Measurements from ENCODE around the gene ZMYND15. TPM values are rescaled to one million over a fixed set of nuclear protein-coding genes. Genes with fewer than 3 reads are reported as not detected.

ZMYND15 gene
- total and polyA plus RNA-seq, 2 experiments from 2014 or later, result 0.16 to 0.32 TPM

DNA sequence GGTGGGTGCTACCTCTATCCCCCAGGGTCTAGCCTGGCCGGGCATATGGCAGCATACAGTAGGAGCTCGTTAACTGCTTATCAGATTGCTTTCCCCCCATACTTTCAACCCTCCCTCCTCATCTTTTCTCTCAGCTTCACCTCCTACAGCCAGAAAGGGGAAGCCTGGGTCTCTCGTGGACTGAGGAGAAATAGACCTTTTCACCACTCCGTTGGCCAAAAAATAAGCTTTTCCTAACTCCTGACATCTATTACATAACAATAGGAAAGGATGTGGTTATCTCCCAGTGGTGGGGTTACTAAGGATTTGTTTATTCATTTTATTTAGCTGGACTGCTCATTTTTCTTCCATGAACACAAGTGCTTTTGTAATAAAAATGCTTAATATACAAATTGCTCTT lies 9.1 kb downstream of the ZMYND15 start:
- H3K4me2 ChIP-seq (ENCODE audit: unreplicated experiment), result no peak overlapping the region
- H3K79me2 ChIP-seq (ENCODE audit: insufficient read depth), result no peaks in the 10 kb centered on the region
- no peaks in the 10 kb centered on the region for H3K4me1 ChIP-seq (ENCODE audit: insufficient read depth)
- no peak overlapping the region for H2AFZ ChIP-seq
- DNase-seq, result no peak
- no peaks in the 10 kb centered on the region for H3K9me3 ChIP-seq (ENCODE audit: low read depth)
- in situ Hi-C loops (cut with MboI), result no loop called here
- no peaks in the 10 kb centered on the region for H3K36me3 ChIP-seq (ENCODE audit: low read depth)
- no peak overlapping the region for H3K9ac ChIP-seq
- TF ChIP-seq EZH2phosphoT487 (IDR thresholded peaks at IDR 0.05; ENCODE audit: insufficient read depth, low read depth), result no peak
- TF ChIP-seq EZH2 (IDR thresholded peaks at IDR 0.05; ENCODE audit: insufficient read depth, poor library complexity, severe bottlenecking), result no peak
- H3K27ac ChIP-seq, result no peak overlapping the region
- no peaks in the 10 kb centered on the region for H3F3A ChIP-seq (ENCODE audit: insufficient read depth)
- WGBS, 2 experiments (ENCODE audit: low coverage in 1 of 2, low lambda C conversion rate in 2 of 2, missing lambda C conversion rate in 2 of 2), result 56 to 59% methylated on average over 4 of the region's 4 CpGs
- peaks cover 2% of the 10 kb centered on the region; the same call in 1 of the 2 replicates for H3K27me3 ChIP-seq (replicated peaks; ENCODE audit: insufficient read depth)
- H3K9me2 ChIP-seq (ENCODE audit: insufficient read depth), result no peaks in the 10 kb centered on the region
- no peak overlapping the region for H3K4me3 ChIP-seq
- no peaks in the 10 kb centered on the region for H4K20me1 ChIP-seq (ENCODE audit: insufficient read depth)

DNA sequence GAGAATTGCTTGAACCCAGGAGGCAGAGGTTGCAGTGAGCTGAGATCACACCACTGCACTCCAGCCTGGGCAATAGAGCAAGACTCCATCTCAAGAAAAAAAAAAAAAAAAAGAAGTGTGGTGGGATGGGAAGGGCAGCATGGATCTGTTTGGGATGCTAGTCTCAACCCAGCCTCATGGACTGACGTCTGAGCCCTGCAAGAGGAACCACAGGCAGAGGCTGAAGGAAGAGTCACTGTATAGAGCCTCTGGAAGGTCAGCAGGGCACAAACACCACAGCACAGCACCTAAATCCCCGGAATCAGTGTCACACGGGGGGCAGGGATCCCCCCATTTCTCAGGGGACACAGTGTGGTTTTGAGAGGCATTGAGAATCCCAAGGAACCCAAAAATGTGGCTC lies 11.0 kb downstream of the ZMYND15 start:
- WGBS, 2 experiments (ENCODE audit: low coverage in 1 of 2, low lambda C conversion rate in 2 of 2, missing lambda C conversion rate in 2 of 2), result 31 to 32% methylated on average over 3 of the region's 3 CpGs
- Histone ChIP-seq H3K4me1 (ENCODE audit: insufficient read depth) (no peaks in the 10 kb centered on the region), H3K36me3 (ENCODE audit: low read depth) (no peaks in the 10 kb centered on the region), H3K9me3 (ENCODE audit: low read depth) (no peaks in the 10 kb centered on the region), H3K79me2 (ENCODE audit: insufficient read depth) (no peaks in the 10 kb centered on the region), H3K9ac (no peak overlapping the region), H3K4me2 (ENCODE audit: unreplicated experiment) (no peak overlapping the region), H3K27ac (no peak overlapping the region), H2AFZ (no peak overlapping the region), H3F3A (ENCODE audit: insufficient read depth) (no peaks in the 10 kb centered on the region), H4K20me1 (ENCODE audit: insufficient read depth) (no peaks in the 10 kb centered on the region), H3K4me3 (no peak overlapping the region), H3K27me3 (replicated peaks; ENCODE audit: insufficient read depth) (peaks cover 12% of the 10 kb centered on the region; the same call in 1 of the 2 replicates), H3K9me2 (ENCODE audit: insufficient read depth) (no peaks in the 10 kb centered on the region)
- DNase-seq, result no peak
- in situ Hi-C loops (cut with MboI), result no loop called here
- TF ChIP-seq EZH2phosphoT487 (IDR thresholded peaks at IDR 0.05; ENCODE audit: insufficient read depth, low read depth) (no peak), EZH2 (IDR thresholded peaks at IDR 0.05; ENCODE audit: insufficient read depth, poor library complexity, severe bottlenecking) (no peak)

DNA sequence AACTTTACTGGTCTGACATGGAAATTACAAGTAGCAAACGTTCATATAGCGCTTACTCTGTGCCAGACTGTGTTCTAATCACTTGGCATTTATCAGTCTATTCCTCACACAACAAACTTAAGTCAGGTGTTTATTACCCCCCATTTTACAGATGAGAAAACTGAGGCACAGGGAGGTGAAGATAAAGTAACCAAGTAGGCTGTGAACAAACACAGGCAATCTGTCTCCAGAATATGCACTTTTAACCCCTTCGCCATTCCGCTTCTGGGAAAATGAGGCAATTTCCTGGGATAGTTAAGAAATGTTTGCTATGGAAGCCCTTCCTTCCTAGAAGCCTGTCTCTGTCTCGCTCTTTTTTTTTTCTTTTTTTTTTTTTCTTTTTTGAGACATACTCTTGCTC lies 12.3 kb downstream of the ZMYND15 start:
- Histone ChIP-seq H3K9ac (no peak overlapping the region), H2AFZ (no peak overlapping the region), H4K20me1 (ENCODE audit: insufficient read depth) (no peaks in the 10 kb centered on the region), H3K27ac (no peak overlapping the region), H3K4me1 (ENCODE audit: insufficient read depth) (no peaks in the 10 kb centered on the region), H3K4me3 (no peak overlapping the region), H3K9me3 (ENCODE audit: low read depth) (no peaks in the 10 kb centered on the region), H3K36me3 (ENCODE audit: low read depth) (no peaks in the 10 kb centered on the region), H3K27me3 (replicated peaks; ENCODE audit: insufficient read depth) (peaks cover 15% of the 10 kb centered on the region; the same call in 1 of the 2 replicates), H3K79me2 (ENCODE audit: insufficient read depth) (no peaks in the 10 kb centered on the region), H3K4me2 (ENCODE audit: unreplicated experiment) (no peak overlapping the region), H3K9me2 (ENCODE audit: insufficient read depth) (no peaks in the 10 kb centered on the region), H3F3A (ENCODE audit: insufficient read depth) (no peaks in the 10 kb centered on the region)
- no peak for DNase-seq
- WGBS, 2 experiments (ENCODE audit: low coverage in 1 of 2, low lambda C conversion rate in 2 of 2, missing lambda C conversion rate in 2 of 2), result 66 to 68% methylated on average over 5 of the region's 5 CpGs
- in situ Hi-C loops (cut with MboI), result no loop called here
- TF ChIP-seq EZH2 (IDR thresholded peaks at IDR 0.05; ENCODE audit: insufficient read depth, poor library complexity, severe bottlenecking) (no peak), EZH2phosphoT487 (IDR thresholded peaks at IDR 0.05; ENCODE audit: insufficient read depth, low read depth) (no peak)

DNA sequence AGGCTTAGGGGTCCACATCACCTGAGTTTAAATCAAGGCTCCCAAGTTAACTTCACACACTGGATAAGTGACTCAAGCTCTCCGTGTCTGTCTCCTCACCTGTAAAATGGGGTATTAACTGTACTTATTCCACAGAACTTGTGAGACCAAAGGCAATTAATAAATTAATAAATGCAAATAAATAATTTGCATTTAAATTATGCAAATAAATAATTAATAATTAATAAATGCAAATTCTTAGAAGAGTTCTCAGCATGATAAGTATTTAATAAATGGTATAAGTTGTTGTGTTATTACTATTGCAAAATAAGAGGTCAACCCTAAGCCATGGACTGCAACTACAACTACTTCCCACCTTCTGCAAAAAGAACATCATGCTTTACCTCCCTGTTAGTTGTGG lies 13.8 kb downstream of the ZMYND15 start:
- DNase-seq, result no peak
- TF ChIP-seq EZH2 (IDR thresholded peaks at IDR 0.05; ENCODE audit: insufficient read depth, poor library complexity, severe bottlenecking), result no peak
- Histone ChIP-seq H4K20me1 (ENCODE audit: insufficient read depth) (no peaks in the 10 kb centered on the region), H3K4me2 (ENCODE audit: unreplicated experiment) (no peak overlapping the region), H3K4me1 (ENCODE audit: insufficient read depth) (no peaks in the 10 kb centered on the region), H3F3A (ENCODE audit: insufficient read depth) (no peaks in the 10 kb centered on the region), H3K9me2 (ENCODE audit: insufficient read depth) (no peaks in the 10 kb centered on the region), H3K79me2 (ENCODE audit: insufficient read depth) (no peaks in the 10 kb centered on the region), H3K9ac (no peak overlapping the region), H3K36me3 (ENCODE audit: low read depth) (no peaks in the 10 kb centered on the region), H3K9me3 (ENCODE audit: low read depth) (no peaks in the 10 kb centered on the region), H3K4me3 (no peak overlapping the region), H2AFZ (no peak overlapping the region), H3K27ac (no peak overlapping the region), H3K27me3 (replicated peaks; ENCODE audit: insufficient read depth) (peaks cover 27% of the 10 kb centered on the region)
- WGBS, 2 experiments (ENCODE audit: low coverage in 1 of 2, low lambda C conversion rate in 2 of 2, missing lambda C conversion rate in 2 of 2), result 83 to 92% methylated on average over 1 of the region's 1 CpG
- in situ Hi-C loops (cut with MboI), result no loop called here

DNA sequence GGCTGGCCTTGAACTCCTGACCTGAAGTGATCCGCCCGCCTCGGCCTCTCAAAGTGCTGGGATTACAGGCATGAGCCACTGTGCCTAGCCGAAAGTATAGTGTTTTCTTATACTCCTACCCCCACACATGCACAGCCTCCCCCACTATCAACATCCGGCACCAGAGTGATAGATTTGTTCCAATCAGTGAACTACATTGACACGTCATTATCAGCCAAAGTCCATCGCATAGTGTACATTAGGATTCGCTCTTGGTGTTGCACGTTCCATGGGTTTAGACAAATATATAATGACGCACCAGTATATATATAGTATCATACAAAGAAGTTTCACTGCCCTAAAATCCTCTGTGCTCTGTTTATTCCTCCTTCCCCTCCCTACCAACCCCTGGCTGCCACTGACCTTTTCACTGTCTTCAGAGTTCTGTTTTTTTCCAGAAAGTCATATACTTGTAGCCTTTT lies 20.2 kb downstream of the ZMYND15 start:
- H3K4me1 ChIP-seq (ENCODE audit: insufficient read depth), result no peaks in the 10 kb centered on the region

More for the DNA sequence above, 20.2 kb downstream of the ZMYND15 start:
- H3K9ac ChIP-seq, result no peak overlapping the region
- no peaks in the 10 kb centered on the region for H3K36me3 ChIP-seq (ENCODE audit: low read depth)
- no peak for TF ChIP-seq EZH2phosphoT487 (IDR thresholded peaks at IDR 0.05; ENCODE audit: insufficient read depth, low read depth)
- no peak for TF ChIP-seq EZH2 (IDR thresholded peaks at IDR 0.05; ENCODE audit: insufficient read depth, poor library complexity, severe bottlenecking)
- 84 to 87% methylated on average over 10 of the region's 10 CpGs for WGBS, 2 experiments (ENCODE audit: low coverage in 1 of 2, low lambda C conversion rate in 2 of 2, missing lambda C conversion rate in 2 of 2)
- no peak overlapping the region for H2AFZ ChIP-seq
- DNase-seq, result no peak
- H4K20me1 ChIP-seq (ENCODE audit: insufficient read depth), result no peaks in the 10 kb centered on the region
- H3K9me2 ChIP-seq (ENCODE audit: insufficient read depth), result no peaks in the 10 kb centered on the region
- no peak overlapping the region for H3K27ac ChIP-seq
- peaks cover 29% of the 10 kb centered on the region for H3K27me3 ChIP-seq (replicated peaks; ENCODE audit: insufficient read depth)
- H3K4me3 ChIP-seq, result no peak overlapping the region
- in situ Hi-C loops (cut with MboI), result no loop called here
- no peaks in the 10 kb centered on the region for H3F3A ChIP-seq (ENCODE audit: insufficient read depth)
- H3K9me3 ChIP-seq (ENCODE audit: low read depth), result no peaks in the 10 kb centered on the region
- no peak overlapping the region for H3K4me2 ChIP-seq (ENCODE audit: unreplicated experiment)
- H3K79me2 ChIP-seq (ENCODE audit: insufficient read depth), result no peaks in the 10 kb centered on the region

Measured in GM23248 (cell line).